PC-9 (cell line): ENCODE data around the gene IFNG-AS1. TPM values are rescaled to one million over a fixed set of nuclear protein-coding genes. Genes with fewer than 3 reads are reported as not detected.

Source experiments
- BruUV-seq: library from RNA; stranded (reverse); fragments of 400-500 nt; replicated peaks from 2 replicates; lab custom pipeline; 2021; lab: Mats Ljungman, UMichigan
- CTCF ChIA-PET: fragments of 300-600 bp; sonication (Branson Sonifier 250); formaldehyde crosslinking; loops from one replicate; lab custom pipeline; 2022; ENCODE audit warnings: antibody characterized with exemption; lab: Charles Lee
- POLR2A ChIA-PET: fragments of 300-600 bp; sonication (Branson Sonifier 250); formaldehyde crosslinking; loops from one replicate; lab custom pipeline; 2022; ENCODE audit warnings: antibody characterized with exemption; ENCODE audit not compliant: unreplicated experiment; lab: Charles Lee
- DNase-seq, 2 experiments: peaks; one replicate each; pipeline versions ENCODE4 v3.0.0 to v3.0.0-alpha.2; 2015 to 2022; ENCODE audit warnings: mixed read lengths in 1 of 2
- H2AFZ ChIP-seq: fragments of 200-600 bp; sonication (generic); 2 replicates; pipeline ENCODE4 v1.8.1; 2017; ENCODE audit warnings: antibody characterized with exemption
- H3F3A ChIP-seq: fragments of 200-600 bp; sonication (generic); 2 replicates; pipeline ENCODE4 v1.8.1; 2017; ENCODE audit warnings: antibody characterized with exemption, mild to moderate bottlenecking, low read depth; ENCODE audit not compliant: insufficient read depth
- H3K27ac ChIP-seq: fragments of 200-600 bp; sonication (generic); 2 replicates; pipeline ENCODE4 v1.6.1; 2016; ENCODE audit warnings: mixed run types
- H3K27me3 ChIP-seq: fragments of 200-600 bp; sonication (generic); 2 replicates; pipeline ENCODE4 v1.6.1; 2016; ENCODE audit warnings: low read depth, mixed run types; ENCODE audit not compliant: insufficient read depth
- H3K36me3 ChIP-seq: fragments of 200-600 bp; sonication (generic); 2 replicates; pipeline ENCODE4 v1.6.1; 2016; ENCODE audit warnings: low read depth, mixed run types
- H3K4me1 ChIP-seq: fragments of 200-600 bp; sonication (generic); replicated peaks from 2 replicates; pipeline ENCODE4 v1.6.1; 2016; ENCODE audit warnings: mixed run types; ENCODE audit not compliant: insufficient read depth
- H3K4me2 ChIP-seq: fragments of 200-600 bp; sonication (generic); 2 replicates; pipeline ENCODE4 v1.6.1; 2017; ENCODE audit warnings: mixed run types
- H3K4me3 ChIP-seq: fragments of 200-600 bp; sonication (generic); 2 replicates; pipeline ENCODE4 v1.6.1; 2016; ENCODE audit warnings: mixed run types
- H3K79me2 ChIP-seq: fragments of 200-600 bp; sonication (generic); 2 replicates; pipeline ENCODE4 v1.6.1; 2017; ENCODE audit warnings: low read depth, mixed run types
- H3K9me2 ChIP-seq: fragments of 200-600 bp; sonication (generic); 2 replicates; pipeline ENCODE4 v1.8.1; 2017; ENCODE audit warnings: mild to moderate bottlenecking; ENCODE audit not compliant: insufficient read depth
- H3K9me3 ChIP-seq: fragments of 200-600 bp; sonication (generic); 2 replicates; pipeline ENCODE4 v1.8.1; 2016; ENCODE audit warnings: low read depth; ENCODE audit not compliant: insufficient read depth
- H4K20me1 ChIP-seq: fragments of 200-600 bp; sonication (generic); 2 replicates; pipeline ENCODE4 v1.8.1; 2017; ENCODE audit not compliant: insufficient read depth
- EZH2 ChIP-seq: fragments of 200-600 bp; sonication (generic); IDR thresholded peaks from 2 replicates; pipeline ENCODE4 v1.8.0; 2017; ENCODE audit warnings: antibody characterized with exemption, low read depth
- intact Hi-C: fragments of 100-400 bp; cut with micrococcal nuclease; formaldehyde crosslinking; loops from one replicate; pipeline ENCODE4 v1.10.0; 2022; ENCODE audit not compliant: unreplicated experiment
- total RNA-seq: library from RNA; stranded (reverse); gene quantifications from 2 replicates; pipeline ENCODE4 v1.2.3, GENCODE V29; 2021
- TF ChIP-seq, protein P1 (sequence below): fragments of 200-600 bp; sonication (generic); conservative IDR thresholded peaks from 2 replicates; pipeline ENCODE4 v1.6.1; 2017; ENCODE audit warnings: mixed run types, antibody characterized with exemption, mild to moderate bottlenecking, moderate library complexity

IFNG-AS1 gene
- total RNA-seq, 1 experiment from 2014 or later = not detected

- Histone ChIP-seq H3K9me3 (no peaks in the 10 kb centered on the region; the same call in 1 of the 2 replicates), H4K20me1 (no peaks in the 10 kb centered on the region), H3K36me3 (no peaks in the 10 kb centered on the region), H3K4me2 (no peak overlapping the region), H3K4me3 (no peak overlapping the region), H3F3A (no peaks in the 10 kb centered on the region), H3K27me3 (no peaks in the 10 kb centered on the region), H3K9me2 (no peaks in the 10 kb centered on the region), H3K79me2 (no peaks in the 10 kb centered on the region), H3K4me1 (no peaks in the 10 kb centered on the region), H3K27ac (no peak overlapping the region), H2AFZ (no peak overlapping the region)
- intact Hi-C loops = no loop called here
- ChIA-PET POLR2A (interaction anchor here (0.6 kb wide), 1 partner anchor 926 kb away, joined by 4 read pairs; no protein-coding TSS in a partner anchor), CTCF (no interaction called here)
- no TSS peak for BruUV-seq
- DNase-seq = no peak
- TF ChIP-seq EZH2 = no peak
- TF ChIP-seq, protein P1, sequence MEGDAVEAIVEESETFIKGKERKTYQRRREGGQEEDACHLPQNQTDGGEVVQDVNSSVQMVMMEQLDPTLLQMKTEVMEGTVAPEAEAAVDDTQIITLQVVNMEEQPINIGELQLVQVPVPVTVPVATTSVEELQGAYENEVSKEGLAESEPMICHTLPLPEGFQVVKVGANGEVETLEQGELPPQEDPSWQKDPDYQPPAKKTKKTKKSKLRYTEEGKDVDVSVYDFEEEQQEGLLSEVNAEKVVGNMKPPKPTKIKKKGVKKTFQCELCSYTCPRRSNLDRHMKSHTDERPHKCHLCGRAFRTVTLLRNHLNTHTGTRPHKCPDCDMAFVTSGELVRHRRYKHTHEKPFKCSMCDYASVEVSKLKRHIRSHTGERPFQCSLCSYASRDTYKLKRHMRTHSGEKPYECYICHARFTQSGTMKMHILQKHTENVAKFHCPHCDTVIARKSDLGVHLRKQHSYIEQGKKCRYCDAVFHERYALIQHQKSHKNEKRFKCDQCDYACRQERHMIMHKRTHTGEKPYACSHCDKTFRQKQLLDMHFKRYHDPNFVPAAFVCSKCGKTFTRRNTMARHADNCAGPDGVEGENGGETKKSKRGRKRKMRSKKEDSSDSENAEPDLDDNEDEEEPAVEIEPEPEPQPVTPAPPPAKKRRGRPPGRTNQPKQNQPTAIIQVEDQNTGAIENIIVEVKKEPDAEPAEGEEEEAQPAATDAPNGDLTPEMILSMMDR = no peak
Observed at GRCh38 chr12:68063900-68064590, 74.8 kb downstream of the IFNG-AS1 start.

DNA sequence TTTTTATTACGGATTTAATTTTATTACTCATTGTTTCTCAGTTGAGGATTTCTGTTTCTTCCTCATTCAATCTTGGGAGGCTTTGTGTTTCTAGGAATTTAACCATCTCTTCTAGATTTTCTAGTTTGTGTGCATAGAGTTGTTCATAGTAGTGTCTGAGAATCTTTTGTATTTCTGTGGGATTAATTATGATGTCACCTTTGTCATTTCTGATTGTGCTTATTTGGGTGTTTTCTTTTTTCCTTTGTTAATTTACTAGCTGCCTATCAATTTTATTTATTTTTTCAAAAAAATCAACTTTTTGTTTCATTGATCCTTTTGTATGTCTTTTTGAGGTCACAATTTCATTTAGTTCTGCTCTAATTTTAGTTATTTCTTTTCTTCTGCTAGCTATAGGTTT lies 75.9 kb downstream of the IFNG-AS1 start:
- H3K9me3 ChIP-seq = no peaks in the 10 kb centered on the region; the same call in 1 of the 2 replicates
- POLR2A ChIA-PET = interaction anchor here (0.6 kb wide), 1 partner anchor 796 kb away, joined by 5 read pairs; the partner anchor contains the start of gene CAND1

DNA sequence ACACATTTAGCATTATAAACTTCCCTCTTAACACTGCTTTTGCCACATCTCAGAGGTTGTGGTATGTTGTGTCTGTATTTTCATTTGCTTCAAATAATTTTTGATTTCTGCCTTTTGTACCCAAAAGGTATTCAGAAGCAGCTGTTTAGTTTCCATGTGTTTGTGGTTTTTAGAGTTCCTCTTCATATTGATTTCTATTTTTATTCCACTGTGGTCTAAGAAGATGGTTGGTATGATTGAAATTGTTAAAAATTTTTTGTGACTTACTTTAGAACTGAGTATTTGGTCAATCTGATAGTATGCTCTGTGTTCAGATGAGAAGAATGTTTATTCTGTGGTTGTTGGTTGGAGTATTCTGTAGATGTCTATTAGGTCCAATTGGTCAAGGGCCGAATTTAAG lies 76.4 kb downstream of the IFNG-AS1 start:
- Histone ChIP-seq H3K4me3 (no peak overlapping the region), H3F3A (no peaks in the 10 kb centered on the region), H3K9me3 (no peaks in the 10 kb centered on the region; the same call in 1 of the 2 replicates), H3K27me3 (no peaks in the 10 kb centered on the region), H3K27ac (no peak overlapping the region), H3K79me2 (no peaks in the 10 kb centered on the region), H3K4me2 (no peak overlapping the region), H4K20me1 (no peaks in the 10 kb centered on the region), H3K9me2 (no peaks in the 10 kb centered on the region), H2AFZ (no peak overlapping the region), H3K4me1 (no peaks in the 10 kb centered on the region), H3K36me3 (no peaks in the 10 kb centered on the region)
- DNase-seq = no peak
- CTCF ChIA-PET = no interaction called here
- TF ChIP-seq, protein P1 = no peak
- TF ChIP-seq EZH2 = no peak
- intact Hi-C loops = no loop called here
- no TSS peak for BruUV-seq
- POLR2A ChIA-PET = no interaction called here

More for the DNA sequence above, 75.9 kb downstream of the IFNG-AS1 start:
- Histone ChIP-seq H2AFZ (no peak overlapping the region), H3K36me3 (no peaks in the 10 kb centered on the region), H3K27ac (no peak overlapping the region), H4K20me1 (no peaks in the 10 kb centered on the region), H3F3A (no peaks in the 10 kb centered on the region), H3K4me1 (no peaks in the 10 kb centered on the region), H3K79me2 (no peaks in the 10 kb centered on the region), H3K27me3 (no peaks in the 10 kb centered on the region), H3K4me2 (no peak overlapping the region), H3K4me3 (no peak overlapping the region), H3K9me2 (no peaks in the 10 kb centered on the region)
- CTCF ChIA-PET = no interaction called here
- intact Hi-C loops = no loop called here
- TF ChIP-seq, protein P1 = no peak
- no peak for TF ChIP-seq EZH2
- no peak for DNase-seq
- BruUV-seq = no TSS peak
